NCI-H2107 treated with DMSO at 0.1 percent for 48 hours (cell line): ENCODE data around the gene FAM236D.
"Not testable (repeated sequence)": the region's sequence is repeated elsewhere in the genome, so short reads cannot be mapped to it uniquely, and the experiment has no call there.

Source experiments
- DNase-seq: peaks from one replicate; lab custom pipeline; 2025; ENCODE audit not compliant: unreplicated experiment; lab: John Stamatoyannopoulos, UW

The FAM236D gene

DNA sequence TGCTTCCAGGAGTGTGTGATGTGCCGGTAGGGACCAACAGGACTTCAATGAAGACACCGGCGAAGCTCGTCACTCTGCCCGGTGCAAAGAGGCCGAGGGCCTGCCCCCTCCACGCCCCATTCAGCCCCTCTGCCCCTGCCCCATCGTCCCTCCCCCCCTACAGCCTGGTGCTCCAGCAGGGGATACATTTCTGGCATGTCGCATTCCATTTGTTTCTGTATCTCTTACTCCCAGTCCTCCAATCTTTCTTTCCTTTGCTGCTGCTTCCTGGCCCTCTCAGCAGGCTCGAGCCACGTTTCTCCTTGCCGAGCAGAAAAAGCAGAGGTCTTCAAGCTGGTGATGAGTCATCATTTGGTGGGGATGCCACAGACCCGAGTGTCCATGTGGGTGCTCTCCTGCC lies at the start of gene FAM236D:
TSS of gene FAM236D (minus strand) at position 101 of the 400 bp plus-strand sequence. CDS start at position 1, 100 bp downstream.
- not testable (repeated sequence) for DNase-seq

GRCh38 chrX:72837532-72837931 lies 29.5 kb upstream of the FAM236D start:
- not testable (repeated sequence) for DNase-seq

- not testable (repeated sequence) for DNase-seq
These were observed 22.7 kb upstream of the FAM236D start for GRCh38 chrX:72830701-72831100.

DNA sequence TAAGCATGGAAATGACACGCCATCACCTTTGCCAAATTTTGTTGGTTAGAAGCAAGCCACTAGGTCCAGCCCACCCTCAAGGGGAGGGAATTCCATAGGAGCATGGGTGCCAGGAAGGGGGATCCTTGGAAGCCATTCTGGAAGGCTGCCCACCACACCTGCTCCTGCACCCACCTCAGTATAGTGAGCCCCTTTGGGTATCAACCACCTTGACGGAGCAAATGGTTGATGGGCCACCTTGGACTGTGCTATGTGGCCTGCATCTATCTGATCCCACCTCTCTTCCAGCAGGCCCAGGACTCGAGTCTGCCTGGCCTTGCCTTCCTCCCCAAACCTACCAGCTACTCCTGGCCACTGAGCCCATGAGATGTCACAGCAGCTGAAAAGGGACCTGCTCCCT lies 17.6 kb downstream of the FAM236D start:
- DNase-seq: not testable (repeated sequence)

- not testable (repeated sequence) for DNase-seq
These were observed 19.9 kb downstream of the FAM236D start for GRCh38 chrX:72788142-72788541.

DNA sequence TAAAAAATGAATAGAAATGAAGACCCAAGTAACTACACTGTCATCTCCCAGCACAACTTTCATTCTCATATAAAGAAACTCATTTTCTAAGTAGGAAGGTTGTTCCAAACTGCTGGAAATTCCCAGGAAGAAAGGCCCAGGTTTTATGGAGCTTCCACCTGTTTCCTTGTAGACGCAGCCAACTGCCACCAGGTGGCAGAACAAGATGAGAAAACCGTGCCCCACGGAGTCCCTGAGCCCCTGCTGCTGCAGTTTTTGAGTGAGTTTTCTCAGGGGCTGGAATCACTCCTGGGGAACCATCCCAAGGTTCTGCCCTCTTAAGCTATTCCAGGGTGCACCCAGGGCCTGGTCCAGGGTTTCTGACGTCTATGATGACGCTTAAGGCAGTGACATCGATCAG lies 24.0 kb downstream of the FAM236D start:
- not testable (repeated sequence) for DNase-seq

DNA sequence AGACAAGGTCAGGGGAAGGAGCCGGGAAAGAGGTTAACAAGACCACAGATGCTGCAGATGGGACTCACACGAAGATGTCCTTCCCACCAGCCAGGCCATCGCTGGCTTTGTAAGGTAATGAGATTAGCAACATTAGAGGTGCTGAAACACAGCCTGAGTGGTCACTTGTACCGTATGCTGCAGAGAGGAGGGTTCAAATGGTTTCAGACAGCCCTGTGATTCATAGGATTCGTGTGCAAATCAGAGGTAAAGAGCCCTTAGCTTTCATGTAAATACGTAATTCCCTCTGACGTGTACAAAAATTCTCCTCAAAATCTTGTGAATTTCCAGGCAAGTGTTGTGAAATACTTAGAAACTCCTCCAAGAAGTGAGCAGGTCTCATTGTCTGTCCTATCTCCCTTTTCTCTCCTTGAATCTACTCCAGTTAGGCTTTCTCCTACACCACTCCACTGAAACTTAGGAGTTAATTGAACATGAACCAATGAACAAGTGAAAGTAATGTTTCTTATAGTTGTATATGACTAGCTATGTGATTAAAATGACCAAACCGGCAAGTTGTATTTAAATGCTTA lies 24.6 kb downstream of the FAM236D start:
- not testable (repeated sequence) for DNase-seq

DNA sequence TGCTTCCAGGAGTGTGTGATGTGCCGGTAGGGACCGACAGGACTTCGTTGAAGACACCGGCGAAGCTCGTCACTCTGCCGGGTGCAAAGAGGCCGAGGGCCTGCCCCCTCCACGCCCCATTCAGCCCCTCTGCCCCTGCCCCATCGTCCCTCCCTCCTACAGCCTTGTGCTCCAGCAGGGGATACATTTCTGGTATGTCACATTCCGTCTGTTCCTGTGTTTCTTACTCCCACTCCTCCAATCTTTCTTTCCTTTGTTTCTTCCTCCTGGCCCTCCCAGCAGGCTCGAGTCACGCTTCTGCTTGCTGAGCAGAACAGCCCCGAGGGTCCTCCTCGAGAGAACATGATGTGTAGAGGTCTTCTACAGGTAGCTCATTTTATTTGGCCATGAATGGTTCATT lies 25.4 kb downstream of the FAM236D start, which contains the start of gene FAM236B:
TSS of gene FAM236B (minus strand) at position 101 of the 400 bp plus-strand sequence. CDS start at position 1, 100 bp downstream.
- DNase-seq: not testable (repeated sequence)

DNA sequence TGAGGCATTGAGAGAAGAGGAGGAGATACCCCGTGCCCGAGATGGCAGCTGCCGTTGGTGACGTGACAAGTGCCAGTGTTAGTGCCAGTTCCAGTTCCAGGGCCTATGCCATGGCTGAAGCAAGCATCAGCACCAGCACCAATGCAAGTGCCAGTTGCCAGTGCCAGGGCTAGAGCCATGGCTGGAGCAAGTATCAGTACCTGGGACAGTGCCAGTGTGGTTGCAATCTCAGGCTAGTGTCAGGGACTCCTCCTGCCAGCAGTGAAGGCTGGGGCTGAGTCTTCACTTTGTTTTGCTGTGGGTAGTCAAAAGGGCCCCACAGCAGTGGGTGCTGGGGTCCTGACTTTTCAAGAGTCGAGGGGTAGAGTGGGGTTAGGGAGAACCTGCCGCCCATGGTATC lies 29.9 kb downstream of the FAM236D start:
- not testable (repeated sequence) for DNase-seq

DNA sequence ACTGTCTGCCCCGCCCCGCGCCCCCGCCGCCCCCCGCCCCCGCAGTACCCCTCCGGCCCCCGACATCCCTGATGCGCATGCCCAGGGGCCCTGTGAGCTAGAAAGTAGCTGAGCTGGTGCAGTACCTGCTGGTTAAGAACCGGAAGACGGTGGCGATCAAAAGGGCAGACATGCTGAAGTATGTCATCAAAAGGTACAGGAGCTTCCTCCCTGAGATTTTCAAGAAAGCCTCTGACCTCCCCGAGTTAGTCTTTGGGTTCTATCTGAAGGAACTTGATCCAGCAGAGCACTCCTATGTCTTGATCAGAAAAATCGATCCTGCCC lies 30.6 kb downstream of the FAM236D start:
- DNase-seq: not testable (repeated sequence)

DNA sequence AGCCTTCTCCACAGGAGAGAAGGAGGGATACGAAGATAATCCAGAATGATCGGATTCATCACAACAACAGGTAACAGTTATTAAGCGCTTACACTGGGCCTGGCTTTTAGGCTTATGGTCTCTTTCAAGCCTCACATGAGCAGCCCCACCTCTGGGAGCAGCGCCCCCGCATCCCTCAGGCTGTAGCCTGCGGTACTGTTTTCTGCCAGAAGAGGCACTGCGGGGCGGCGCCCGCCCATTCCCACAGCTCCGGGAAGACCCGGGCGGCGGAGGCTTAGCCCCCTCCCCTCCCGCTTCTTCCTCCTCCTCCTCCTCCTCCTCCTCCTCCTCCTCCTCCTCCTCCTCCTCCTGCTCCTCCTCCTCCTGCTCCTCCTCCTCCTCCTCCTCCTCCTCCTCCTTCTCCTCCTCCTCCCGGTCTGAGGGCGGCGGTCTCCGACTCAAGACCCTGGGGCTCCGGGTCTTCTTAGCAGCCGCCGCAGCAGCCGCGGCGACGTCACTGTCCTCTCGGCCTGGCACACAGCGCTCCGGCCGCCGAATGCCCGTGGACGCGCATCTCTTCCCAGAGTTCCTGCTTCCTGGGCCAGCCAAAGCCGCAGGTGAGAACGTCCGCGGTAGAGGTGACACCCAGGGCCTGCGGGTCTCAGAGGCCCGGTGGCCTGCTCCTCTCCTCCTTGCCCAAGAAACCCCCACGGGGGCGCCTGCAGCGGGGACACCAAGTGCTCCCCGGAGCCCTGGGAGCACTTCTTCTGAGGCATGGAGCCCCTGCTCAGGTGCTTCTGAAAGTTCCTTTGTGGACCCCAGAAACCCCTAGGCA lies 31.1 kb downstream of the FAM236D start, which contains the start of gene DMRTC1B:
TSS of gene DMRTC1B (plus strand) at position 238 of the 814 bp plus-strand sequence. CDS start 68,246 bp downstream, outside the sequence.
- not testable (repeated sequence) for DNase-seq

GRCh38 chrX:72760454-72760853 lies 47.6 kb downstream of the FAM236D start:
- not testable (repeated sequence) for DNase-seq
